GM19351 (cell line): ENCODE data around the gene NOD2.

Experiments
- ATAC-seq: cut with Tn5 transposase; IDR thresholded peaks from one replicate; pipeline ENCODE4 v1.9.1; 2021; ENCODE audit warnings: mild to moderate bottlenecking, moderate library complexity; ENCODE audit not compliant: unreplicated experiment

NOD2 gene

GRCh38 chr16:50669741-50670140, 23.7 kb upstream of the NOD2 start:
- ATAC-seq, result no peak

GRCh38 chr16:50670476-50670875, 22.9 kb upstream of the NOD2 start:
- ATAC-seq, result no peak

GRCh38 chr16:50671644-50672260, 21.7 kb upstream of the NOD2 start:
- ATAC-seq, result no peak

- ATAC-seq, result no peak
Observed at GRCh38 chr16:50673496-50674275, 19.7 kb upstream of the NOD2 start.

- ATAC-seq, result no peak
Observed at GRCh38 chr16:50674831-50675230, 18.6 kb upstream of the NOD2 start.

- ATAC-seq, result no peak
Observed at GRCh38 chr16:50675686-50676610, 17.5 kb upstream of the NOD2 start.

GRCh38 chr16:50676684-50677225, 16.7 kb upstream of the NOD2 start:
- ATAC-seq, result no peak

GRCh38 chr16:50677351-50677750, 16.1 kb upstream of the NOD2 start:
- no peak for ATAC-seq

- no peak for ATAC-seq
Observed at GRCh38 chr16:50678531-50678930, 14.9 kb upstream of the NOD2 start.

- ATAC-seq, result no peak
Observed at GRCh38 chr16:50679266-50679665, 14.1 kb upstream of the NOD2 start.

GRCh38 chr16:50679676-50680555, 13.5 kb upstream of the NOD2 start:
- no peak for ATAC-seq

- no peak for ATAC-seq
Observed at GRCh38 chr16:50680556-50680893, 12.9 kb upstream of the NOD2 start.

- peak; percentile 39 for ATAC-seq
Observed at GRCh38 chr16:50681021-50681885, 12.2 kb upstream of the NOD2 start, which contains the start of gene SNX20. Gene SNX20, minus strand, starts transcription at chr16:50681312. Its CDS starts 3,786 bp downstream, at chr16:50677526.

- peak; percentile 66 for ATAC-seq
Observed at GRCh38 chr16:50683689-50684374, 9.6 kb upstream of the NOD2 start.

GRCh38 chr16:50684823-50685461, 8.5 kb upstream of the NOD2 start:
- ATAC-seq, result no peak

- no peak for ATAC-seq
Observed at GRCh38 chr16:50685462-50686063, 7.8 kb upstream of the NOD2 start.

GRCh38 chr16:50688083-50688482, 5.3 kb upstream of the NOD2 start:
- ATAC-seq, result no peak

GRCh38 chr16:50688867-50689266, 4.5 kb upstream of the NOD2 start:
- ATAC-seq, result no peak
